Astrocyte (in vitro differentiated cells and primary cell): ENCODE results near the gene CCDC158. TPM values are rescaled to one million over a fixed set of nuclear protein-coding genes. Genes with fewer than 3 reads are reported as not detected.

Experiments
- DNase-seq: peaks from one replicate; pipeline ENCODE4 v3.0.0-alpha.2; 2010; ENCODE audit warnings: low read depth
- FAIRE-seq: peaks from 2 replicates; lab custom pipeline; 2011; peaks lifted over from hg19 to GRCh38; lab: Jason Lieb, UNC
- H2AFZ ChIP-seq: 2 replicates; pipeline ENCODE4 v1.6.0; 2012; ENCODE audit warnings: low read depth, low read length, inconsistent platforms
- H3K27ac ChIP-seq: 2 replicates; pipeline ENCODE4 v1.5.1; 2011; ENCODE audit warnings: low read depth, low read length, inconsistent platforms
- H3K27me3 ChIP-seq: 2 replicates; pipeline ENCODE4 v1.6.0; 2011; ENCODE audit warnings: low read length, inconsistent platforms; ENCODE audit not compliant: insufficient read depth
- H3K36me3 ChIP-seq: 2 replicates; pipeline ENCODE4 v1.5.1; 2011; ENCODE audit warnings: low read length, inconsistent platforms; ENCODE audit not compliant: insufficient read depth
- H3K4me1 ChIP-seq: 2 replicates; pipeline ENCODE4 v1.5.1; 2011; ENCODE audit warnings: low read length, inconsistent platforms; ENCODE audit not compliant: insufficient read depth
- H3K4me2 ChIP-seq: 2 replicates; pipeline ENCODE4 v1.6.0; 2012; ENCODE audit warnings: low read length, inconsistent platforms
- H3K4me3 ChIP-seq: 2 replicates; pipeline ENCODE4 v1.5.1; 2011; ENCODE audit warnings: low read depth, mild to moderate bottlenecking, low read length, inconsistent platforms; ENCODE audit not compliant: insufficient read depth
- H3K79me2 ChIP-seq: 2 replicates; pipeline ENCODE4 v1.6.0; 2012; ENCODE audit warnings: mild to moderate bottlenecking, low read length, inconsistent platforms; ENCODE audit not compliant: insufficient read depth
- H3K9ac ChIP-seq: 2 replicates; pipeline ENCODE4 v1.6.0; 2012; ENCODE audit warnings: mild to moderate bottlenecking, low read length, inconsistent platforms
- H3K9me3 ChIP-seq: 2 replicates; pipeline ENCODE4 v1.5.1; 2012; ENCODE audit warnings: low read depth, mild to moderate bottlenecking, low read length, inconsistent platforms; ENCODE audit not compliant: insufficient read depth
- H4K20me1 ChIP-seq: 2 replicates; pipeline ENCODE4 v1.6.0; 2012; ENCODE audit warnings: low read length, inconsistent platforms; ENCODE audit not compliant: insufficient read depth
- H3K27ac Mint-ChIP-seq: one replicate; pipeline ENCODE4 v1.8.0; 2021; ENCODE audit warnings: mild to moderate bottlenecking, mixed read lengths; ENCODE audit not compliant: unreplicated experiment
- H3K27me3 Mint-ChIP-seq: one replicate; pipeline ENCODE4 v1.8.0; 2021; ENCODE audit warnings: low read depth, mixed read lengths; ENCODE audit not compliant: unreplicated experiment
- H3K36me3 Mint-ChIP-seq: one replicate; pipeline ENCODE4 v1.8.0; 2021; ENCODE audit warnings: low read depth, mixed read lengths; ENCODE audit not compliant: unreplicated experiment
- H3K4me1 Mint-ChIP-seq: one replicate; pipeline ENCODE4 v1.8.0; 2021; ENCODE audit warnings: low read depth, mixed read lengths; ENCODE audit not compliant: unreplicated experiment
- H3K4me3 Mint-ChIP-seq: one replicate; pipeline ENCODE4 v1.8.0; 2021; ENCODE audit warnings: mild to moderate bottlenecking, moderate library complexity, mixed read lengths; ENCODE audit not compliant: unreplicated experiment
- H3K9me3 Mint-ChIP-seq: one replicate; pipeline ENCODE4 v1.8.0; 2021; ENCODE audit warnings: mild to moderate bottlenecking, mixed read lengths; ENCODE audit not compliant: unreplicated experiment
- EZH2 ChIP-seq: IDR thresholded peaks from 2 replicates; pipeline ENCODE4 v1.6.1; 2012; ENCODE audit warnings: mild to moderate bottlenecking, low read length, inconsistent platforms; ENCODE audit not compliant: insufficient read depth
- total RNA-seq: library from RNA; stranded (reverse); gene quantifications from 2 replicates; pipeline ENCODE4 v1.2.1, GENCODE V29; 2021
- TF ChIP-seq, protein P1 (sequence below): IDR thresholded peaks from 2 replicates; pipeline ENCODE4 v1.5.1; 2011; ENCODE audit warnings: low read depth, mild to moderate bottlenecking, inconsistent platforms, low read length, moderate library complexity; ENCODE audit not compliant: insufficient read depth

The CCDC158 gene
- total RNA-seq, 1 donor from 2014 or later, result not detected

DNA sequence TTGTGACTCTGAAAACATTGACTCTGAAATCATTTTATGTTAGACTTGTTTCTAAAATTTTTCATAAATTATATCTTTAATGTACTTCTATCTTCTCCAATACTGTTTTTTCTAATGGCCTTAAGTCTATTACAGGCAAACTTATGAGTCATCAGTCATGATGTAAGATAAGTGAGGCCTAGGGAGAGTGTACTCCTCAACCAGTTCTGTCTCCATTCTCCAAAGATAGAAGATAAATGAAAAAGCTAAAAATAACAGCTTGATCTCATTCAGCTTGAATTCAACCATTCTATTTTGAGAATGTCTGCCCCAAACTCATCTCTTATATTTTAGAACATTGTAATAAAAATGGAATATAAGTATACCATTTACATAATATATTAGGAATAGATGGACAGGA, 79.9 kb downstream of the CCDC158 start:
- H3K27ac ChIP-seq, result no peak overlapping the region
- TF ChIP-seq, protein P1, sequence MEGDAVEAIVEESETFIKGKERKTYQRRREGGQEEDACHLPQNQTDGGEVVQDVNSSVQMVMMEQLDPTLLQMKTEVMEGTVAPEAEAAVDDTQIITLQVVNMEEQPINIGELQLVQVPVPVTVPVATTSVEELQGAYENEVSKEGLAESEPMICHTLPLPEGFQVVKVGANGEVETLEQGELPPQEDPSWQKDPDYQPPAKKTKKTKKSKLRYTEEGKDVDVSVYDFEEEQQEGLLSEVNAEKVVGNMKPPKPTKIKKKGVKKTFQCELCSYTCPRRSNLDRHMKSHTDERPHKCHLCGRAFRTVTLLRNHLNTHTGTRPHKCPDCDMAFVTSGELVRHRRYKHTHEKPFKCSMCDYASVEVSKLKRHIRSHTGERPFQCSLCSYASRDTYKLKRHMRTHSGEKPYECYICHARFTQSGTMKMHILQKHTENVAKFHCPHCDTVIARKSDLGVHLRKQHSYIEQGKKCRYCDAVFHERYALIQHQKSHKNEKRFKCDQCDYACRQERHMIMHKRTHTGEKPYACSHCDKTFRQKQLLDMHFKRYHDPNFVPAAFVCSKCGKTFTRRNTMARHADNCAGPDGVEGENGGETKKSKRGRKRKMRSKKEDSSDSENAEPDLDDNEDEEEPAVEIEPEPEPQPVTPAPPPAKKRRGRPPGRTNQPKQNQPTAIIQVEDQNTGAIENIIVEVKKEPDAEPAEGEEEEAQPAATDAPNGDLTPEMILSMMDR, result no peak
- no peak for TF ChIP-seq EZH2
- H3K4me2 ChIP-seq, result no peak overlapping the region
- H3K9ac ChIP-seq, result no peak overlapping the region
- no peaks in the 10 kb centered on the region for H3K36me3 ChIP-seq
- H3K27me3 Mint-ChIP-seq, result peaks cover 7% of the 10 kb centered on the region
- H3K4me3 Mint-ChIP-seq, result no peak overlapping the region
- H3K36me3 Mint-ChIP-seq, result peaks cover 2% of the 10 kb centered on the region
- H2AFZ ChIP-seq, result no peak overlapping the region
- DNase-seq (peak; percentile 86), FAIRE-seq (no peak)
- no peaks in the 10 kb centered on the region for H3K79me2 ChIP-seq
- peaks cover 16% of the 10 kb centered on the region for H3K4me1 Mint-ChIP-seq
- H4K20me1 ChIP-seq, result no peaks in the 10 kb centered on the region
- H3K9me3 ChIP-seq, result no peaks in the 10 kb centered on the region
- H3K27ac Mint-ChIP-seq, result no peak overlapping the region
- H3K4me1 ChIP-seq, result no peaks in the 10 kb centered on the region
- H3K9me3 Mint-ChIP-seq, result no peaks in the 10 kb centered on the region
- no peak overlapping the region for H3K4me3 ChIP-seq
- H3K27me3 ChIP-seq, result peaks cover 5% of the 10 kb centered on the region

DNA sequence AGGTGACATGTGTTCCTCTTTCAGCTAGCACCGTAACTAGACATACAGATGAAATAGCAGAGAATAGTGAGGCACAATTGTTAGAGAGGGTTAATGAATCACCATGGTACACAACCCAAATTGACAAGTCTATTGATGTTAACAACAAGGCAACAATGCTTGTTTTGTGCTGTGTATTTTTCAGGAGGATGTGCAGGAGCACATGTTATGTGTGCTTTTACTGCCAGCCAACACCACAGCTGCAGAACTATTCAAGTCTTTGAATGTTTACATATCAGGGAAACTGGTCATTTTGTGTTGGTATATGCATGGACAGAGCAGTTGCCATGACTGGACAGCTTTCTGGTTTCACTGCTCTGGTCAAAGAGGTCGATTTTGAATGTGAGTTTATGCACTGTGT, 81.6 kb downstream of the CCDC158 start:
- no peaks in the 10 kb centered on the region for H4K20me1 ChIP-seq
- Mint-ChIP-seq H3K9me3 (no peaks in the 10 kb centered on the region), H3K27me3 (peaks cover 4% of the 10 kb centered on the region), H3K27ac (no peak overlapping the region), H3K36me3 (peaks cover 1% of the 10 kb centered on the region), H3K4me3 (no peak overlapping the region), H3K4me1 (peaks cover 16% of the 10 kb centered on the region)
- H3K9ac ChIP-seq, result no peak overlapping the region
- no peaks in the 10 kb centered on the region for H3K4me1 ChIP-seq
- no peaks in the 10 kb centered on the region for H3K79me2 ChIP-seq
- FAIRE-seq (no peak), DNase-seq (peak; percentile 3)
- peaks cover 5% of the 10 kb centered on the region for H3K27me3 ChIP-seq
- no peak overlapping the region for H3K4me2 ChIP-seq
- no peak overlapping the region for H2AFZ ChIP-seq
- no peak overlapping the region for H3K27ac ChIP-seq
- no peak overlapping the region for H3K4me3 ChIP-seq
- TF ChIP-seq, protein P1, result no peak
- TF ChIP-seq EZH2, result no peak
- no peaks in the 10 kb centered on the region for H3K9me3 ChIP-seq
- no peaks in the 10 kb centered on the region for H3K36me3 ChIP-seq

DNA sequence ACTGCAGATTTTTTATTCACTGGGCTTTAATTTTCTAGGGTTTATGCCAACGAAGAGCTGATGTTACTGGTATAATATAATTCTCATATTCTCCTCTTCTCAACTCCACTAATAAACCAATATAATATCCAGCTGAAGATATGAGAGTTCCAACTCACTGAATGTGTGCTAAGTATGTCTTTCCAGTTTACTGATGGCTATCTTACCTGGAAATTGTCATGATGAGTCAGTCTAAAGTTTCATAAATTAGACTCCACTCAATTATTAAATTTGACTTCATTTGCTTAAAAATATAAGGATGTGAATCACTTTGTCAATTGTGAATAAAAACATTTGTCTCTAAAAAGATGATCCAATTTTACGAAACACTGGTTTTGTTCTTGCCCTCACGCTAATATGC, 86.1 kb downstream of the CCDC158 start:
- Histone ChIP-seq H3K79me2 (no peaks in the 10 kb centered on the region), H2AFZ (no peak overlapping the region), H3K9ac (no peak overlapping the region), H3K27ac (no peak overlapping the region), H3K9me3 (no peaks in the 10 kb centered on the region), H3K27me3 (peaks cover 5% of the 10 kb centered on the region), H3K4me1 (no peaks in the 10 kb centered on the region), H3K36me3 (no peaks in the 10 kb centered on the region), H3K4me3 (no peak overlapping the region), H4K20me1 (no peaks in the 10 kb centered on the region), H3K4me2 (no peak overlapping the region)
- TF ChIP-seq EZH2, result no peak
- TF ChIP-seq, protein P1, result no peak
- Mint-ChIP-seq H3K4me1 (peaks cover 10% of the 10 kb centered on the region), H3K27me3 (peaks cover 2% of the 10 kb centered on the region), H3K36me3 (no peaks in the 10 kb centered on the region), H3K9me3 (no peaks in the 10 kb centered on the region), H3K4me3 (no peak overlapping the region), H3K27ac (no peak overlapping the region)
- FAIRE-seq, result no peak
- DNase-seq, result no peak
